GM21528 (cell line): ENCODE data around the gene KRT81.
A peak's percentile ranks its signal among the peaks of the same experiment; 100 is the strongest.

Experiments
- ATAC-seq: cut with Tn5 transposase; IDR thresholded peaks from one replicate; pipeline ENCODE4 v1.9.1; 2021; ENCODE audit warnings: mild to moderate bottlenecking, moderate library complexity; ENCODE audit not compliant: unreplicated experiment, low FRiP score

KRT81 gene

DNA sequence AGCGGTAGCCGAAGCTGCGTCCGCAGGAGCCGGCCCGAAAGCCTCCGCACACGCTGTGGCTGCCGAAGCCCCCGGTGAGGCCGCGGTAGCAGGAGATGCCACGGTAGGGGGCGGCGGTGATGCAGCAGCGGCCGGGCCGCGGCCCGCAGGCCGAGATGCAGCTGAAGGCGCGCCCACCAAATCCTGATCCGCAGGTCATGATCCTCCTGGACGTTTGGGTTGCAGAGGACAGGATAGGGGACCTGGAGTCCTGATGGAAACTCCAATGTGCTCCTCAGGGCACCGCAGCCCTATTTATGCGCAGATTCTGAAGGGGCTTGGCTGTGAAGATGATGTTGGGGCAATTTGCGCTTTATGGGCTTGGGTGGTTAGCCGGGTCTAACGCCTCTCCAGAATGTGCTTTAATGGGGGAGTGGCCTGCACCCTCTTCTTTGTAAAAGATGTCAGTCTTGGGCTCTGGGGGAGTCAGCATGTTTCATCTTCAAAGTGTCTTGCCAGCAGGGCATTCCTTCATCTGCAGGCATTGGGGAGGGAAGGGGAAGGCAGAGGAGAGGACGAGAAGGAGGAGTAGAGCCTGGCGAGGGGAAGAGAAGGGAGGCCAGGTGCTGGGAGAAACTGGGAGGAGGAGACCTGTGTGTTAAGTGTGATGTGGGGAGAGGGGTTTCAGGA is at the start of gene KRT81:
TSS of gene KRT81 (minus strand) at position 268 of the 669 bp plus-strand sequence. CDS start at position 199, 69 bp downstream.
- no peak for ATAC-seq

DNA sequence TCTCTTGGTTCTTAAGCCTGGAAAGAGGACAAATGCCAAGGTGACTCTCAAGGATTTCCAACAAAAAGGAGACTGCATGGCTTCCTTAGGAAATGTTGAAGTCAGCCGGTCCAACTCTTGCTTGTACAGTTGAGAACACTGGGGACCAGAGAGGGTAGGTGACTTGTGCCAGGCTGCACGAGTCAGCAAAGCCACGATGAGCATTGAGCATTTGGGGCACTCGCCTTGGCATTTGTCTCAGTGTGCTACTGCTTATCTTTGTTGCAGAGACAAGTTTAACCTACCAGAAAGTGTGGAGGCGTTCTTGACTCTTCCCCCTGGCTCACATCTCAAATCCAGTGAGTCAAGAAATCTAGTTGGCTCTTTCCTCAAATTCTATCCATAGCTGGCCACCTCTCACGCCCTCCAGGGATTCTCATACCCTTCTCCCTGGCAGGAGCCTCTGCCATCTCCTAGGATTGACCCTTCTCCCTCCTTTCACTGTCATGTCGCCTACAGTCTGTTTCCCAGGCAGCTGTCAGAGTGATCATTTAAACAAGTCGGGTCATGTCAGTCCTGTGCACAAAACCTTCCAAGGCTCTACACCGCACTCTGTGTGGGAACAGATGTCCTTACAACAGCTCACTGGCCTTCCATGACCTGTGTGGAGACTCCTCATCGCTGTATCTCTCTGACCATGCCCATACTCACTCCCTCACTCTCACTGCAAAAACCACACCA is 47.1 kb upstream of the KRT81 start:
- ATAC-seq, result no peak

DNA sequence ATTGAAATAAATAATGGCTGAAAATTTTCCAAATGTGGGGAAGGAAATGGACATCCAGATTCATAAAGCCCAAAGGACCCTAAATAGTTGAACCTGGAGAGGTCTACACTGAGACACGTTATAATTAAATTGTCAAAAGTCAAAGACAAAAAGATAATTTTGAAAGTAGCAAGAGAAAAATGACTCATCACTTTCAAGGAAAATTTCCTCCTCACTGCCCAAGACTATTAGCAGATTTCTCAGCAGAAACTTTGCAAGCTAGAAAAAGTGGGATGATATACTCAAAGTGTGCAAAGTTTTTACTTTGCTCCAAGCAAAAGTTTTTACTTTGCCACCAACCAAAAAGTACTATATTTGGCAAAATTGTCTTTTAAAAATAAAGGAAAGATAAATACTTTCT is 45.7 kb upstream of the KRT81 start:
- ATAC-seq, result no peak

DNA sequence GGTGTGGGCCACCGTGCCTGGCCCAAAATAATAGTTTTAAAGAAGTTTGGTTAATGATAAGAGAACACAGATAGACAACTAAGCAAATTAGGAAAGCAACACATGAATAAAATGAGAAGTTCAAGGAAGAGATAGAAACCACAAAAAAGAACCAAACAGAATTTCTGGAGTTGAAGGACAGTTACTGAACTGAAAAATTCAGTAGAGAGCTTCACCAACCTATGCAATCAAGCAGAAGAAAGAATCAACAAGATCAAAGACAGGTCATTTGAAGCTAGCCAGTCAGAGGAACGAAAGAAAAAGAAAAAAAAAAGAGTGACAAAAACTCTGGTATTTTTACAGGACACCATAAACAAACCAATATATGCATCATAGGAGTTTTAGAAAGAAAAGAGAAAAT is 45.3 kb upstream of the KRT81 start:
- no peak for ATAC-seq

DNA sequence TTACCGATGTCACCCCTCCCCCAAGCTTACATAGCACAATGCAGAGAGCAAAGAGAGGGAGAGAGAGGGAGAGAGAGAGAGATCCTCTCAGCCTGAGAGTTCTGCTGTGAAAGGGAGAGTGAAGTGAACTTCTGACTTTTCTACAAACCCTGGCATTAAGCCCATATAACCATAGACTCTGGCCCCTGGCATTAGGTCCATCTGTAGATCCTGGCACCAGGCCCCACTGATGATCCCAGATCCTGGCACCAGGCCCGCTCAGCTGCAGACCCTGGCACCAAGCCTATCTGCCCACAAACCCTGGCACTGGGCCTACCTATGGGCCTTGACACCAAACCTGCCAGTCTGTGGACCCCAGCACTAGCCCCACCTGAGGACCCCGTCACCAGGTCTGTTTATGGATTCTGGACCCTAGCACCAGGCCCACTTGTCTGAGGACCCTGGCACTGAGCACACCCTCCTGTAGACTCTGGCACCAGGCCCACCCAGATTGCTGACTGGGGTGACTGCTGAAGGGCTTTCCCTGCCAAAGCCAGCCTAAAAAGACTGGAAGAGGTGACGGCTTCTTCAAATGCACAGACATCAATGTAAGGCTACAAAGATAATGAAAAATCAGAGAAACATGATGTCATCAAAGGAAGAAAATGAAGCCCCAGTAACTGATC is 44.4 kb upstream of the KRT81 start:
- ATAC-seq, result no peak

DNA sequence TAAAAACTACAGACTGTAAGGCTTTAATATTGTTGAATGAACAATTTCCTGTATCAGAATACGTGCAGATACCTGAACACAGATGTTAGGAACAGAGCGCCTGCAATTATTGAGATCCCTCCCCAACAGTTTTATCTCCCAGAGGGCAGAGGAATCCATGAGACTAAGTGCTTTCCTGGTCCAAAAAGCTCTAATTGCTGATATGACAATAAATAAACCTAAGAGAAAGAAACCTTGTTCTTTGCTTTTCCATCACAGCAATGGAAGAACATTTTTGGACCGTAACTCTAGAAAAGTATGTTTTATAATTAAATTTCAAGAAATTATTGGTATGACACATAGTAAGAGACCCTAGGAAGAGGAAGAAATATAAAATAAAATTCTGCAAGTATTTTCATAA is 42.9 kb upstream of the KRT81 start:
- ATAC-seq, result no peak

DNA sequence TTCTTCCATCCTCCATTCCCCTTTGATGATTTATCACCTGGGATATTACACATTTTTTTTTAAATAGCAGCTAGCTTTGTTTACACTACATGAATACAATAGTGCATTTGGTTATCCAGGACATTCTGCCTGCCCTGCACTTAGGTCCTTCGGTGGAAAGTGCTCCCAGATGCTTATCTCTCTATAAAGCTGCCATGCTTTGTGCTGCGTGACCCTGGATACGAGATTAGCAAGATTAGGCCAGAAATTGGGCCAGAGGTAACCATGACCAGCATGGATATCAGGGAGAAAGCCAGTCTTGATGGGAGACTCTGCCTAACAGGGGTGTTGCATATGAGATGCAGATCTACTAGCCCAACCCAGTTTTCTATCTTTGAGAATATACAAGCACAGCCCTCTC is 42.0 kb upstream of the KRT81 start:
- ATAC-seq, result no peak

DNA sequence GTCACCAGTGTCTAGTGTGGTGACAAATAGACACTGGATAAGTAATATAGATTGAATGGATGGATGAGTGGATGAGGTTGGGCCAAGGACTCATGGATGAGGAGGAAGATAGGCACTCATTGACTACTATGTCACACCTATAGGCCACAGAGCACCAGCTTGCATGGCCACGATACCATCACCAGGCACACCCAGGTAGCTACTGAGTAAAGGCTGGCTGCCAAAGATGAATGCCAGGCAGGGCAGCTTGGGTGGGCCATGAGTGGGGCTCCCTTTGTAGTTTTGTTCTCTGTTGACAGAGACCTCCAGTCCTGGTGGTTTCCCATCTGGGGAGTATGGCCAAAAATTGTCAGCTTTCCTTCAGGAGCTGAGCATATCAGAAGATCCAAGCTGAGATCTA is 41.0 kb upstream of the KRT81 start:
- no peak for ATAC-seq

DNA sequence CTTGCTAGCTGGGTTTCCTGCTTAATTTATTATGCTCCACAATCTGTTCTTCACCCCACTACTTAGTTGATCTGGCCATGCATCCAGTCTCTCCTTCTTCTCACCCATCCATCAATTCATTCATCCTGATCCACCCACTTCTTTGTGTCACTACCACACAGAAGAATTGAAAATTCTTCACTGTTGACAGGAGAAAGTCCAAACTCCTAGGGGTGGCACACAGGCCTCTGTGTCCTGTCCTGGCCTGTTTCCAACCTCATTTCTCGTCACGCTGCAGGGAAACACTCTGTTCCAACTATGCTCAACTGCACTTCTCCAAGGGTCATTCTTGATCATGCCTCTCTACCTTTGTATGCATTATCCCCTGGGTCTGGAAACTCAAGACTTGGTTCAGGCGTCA is 40.5 kb upstream of the KRT81 start:
- ATAC-seq, result no peak

DNA sequence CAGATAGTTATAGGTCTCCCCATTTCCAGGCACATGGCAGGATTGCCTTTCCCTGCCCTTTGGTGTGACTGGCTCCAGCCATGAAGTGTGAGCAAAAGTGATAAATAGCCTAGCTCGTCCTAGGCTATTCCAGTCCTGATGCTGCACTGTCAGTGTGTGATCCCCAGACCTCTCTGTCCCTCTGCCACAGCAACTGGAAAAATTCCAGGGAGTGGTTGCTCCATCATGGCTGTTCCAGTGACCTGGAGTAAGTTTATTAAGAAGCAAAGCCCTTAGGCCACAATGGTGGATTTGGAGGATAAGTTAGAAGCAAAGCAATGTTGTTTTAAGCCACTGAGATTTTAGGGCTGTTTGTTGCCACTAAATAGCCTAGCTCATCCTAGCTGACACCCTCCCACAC is 39.7 kb upstream of the KRT81 start:
- no peak for ATAC-seq

DNA sequence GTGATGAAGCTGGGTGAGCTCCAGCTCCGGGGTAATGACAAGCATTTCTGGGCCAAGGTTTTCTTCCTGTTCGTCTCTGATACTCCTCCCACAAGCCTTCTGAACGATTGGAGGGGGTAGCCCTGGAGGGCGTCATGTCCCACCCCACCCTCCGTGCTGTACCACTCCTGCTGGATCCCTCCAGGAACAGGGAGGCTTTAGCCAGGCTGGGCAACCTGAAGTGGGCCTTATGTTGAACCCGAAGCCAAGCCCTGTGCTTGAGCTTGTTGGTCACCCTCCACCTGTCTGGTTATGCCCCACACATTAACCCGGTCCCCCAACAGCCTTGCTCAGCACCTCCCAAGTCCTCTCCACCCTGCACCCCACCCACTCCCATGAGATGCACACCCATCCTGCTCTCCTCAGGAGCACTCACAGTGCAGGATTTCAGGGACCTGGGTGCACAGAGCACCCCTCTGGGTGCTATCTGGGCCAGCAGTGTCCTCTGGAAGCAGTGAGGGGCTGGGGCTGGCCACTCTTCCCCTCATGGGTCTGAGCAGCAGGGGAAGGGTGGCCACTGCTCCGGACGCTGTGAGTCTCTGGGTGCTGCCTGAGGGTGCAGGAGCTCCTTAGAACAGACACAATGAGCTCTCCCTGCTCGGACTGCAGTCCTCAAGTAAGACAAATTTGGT is 36.6 kb upstream of the KRT81 start:
- ATAC-seq, result no peak

DNA sequence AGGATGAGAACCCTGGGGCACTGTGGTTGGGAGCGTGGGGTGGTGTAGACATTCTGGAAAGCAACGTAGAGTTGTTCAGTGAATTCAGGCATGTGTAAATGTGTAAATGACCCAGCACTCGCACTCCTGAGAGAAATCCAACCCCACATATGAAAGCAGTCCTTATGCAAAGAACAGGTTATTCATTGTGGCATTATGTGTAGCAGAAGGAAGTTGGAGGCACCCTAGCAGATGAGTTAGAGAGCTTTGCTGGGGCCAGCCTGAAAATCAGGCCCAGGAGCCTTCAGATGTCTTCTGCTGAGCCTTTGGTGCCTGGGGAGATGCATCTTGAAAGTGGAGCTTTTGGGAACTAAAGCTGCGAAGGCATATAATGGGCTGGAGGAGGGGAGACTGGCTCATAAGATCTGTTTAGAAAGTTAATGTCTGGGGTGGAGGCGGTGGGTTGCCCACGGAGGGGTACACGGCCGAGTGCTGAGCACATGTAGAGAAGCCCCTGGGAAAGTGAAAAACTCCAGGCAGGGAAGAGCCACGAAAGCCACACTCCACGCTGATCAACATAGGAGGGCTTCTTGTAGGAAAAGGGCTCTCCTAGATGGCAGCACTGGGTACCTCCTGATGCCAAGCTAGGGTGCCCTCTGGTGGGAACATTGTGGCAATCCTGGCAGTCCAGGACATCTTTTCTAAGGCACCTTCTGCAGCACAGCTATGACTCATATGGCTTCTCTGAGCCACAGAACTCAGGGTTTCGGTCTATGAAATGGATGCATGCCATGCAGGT is 35.9 kb upstream of the KRT81 start:
- peak; percentile 91 for ATAC-seq

DNA sequence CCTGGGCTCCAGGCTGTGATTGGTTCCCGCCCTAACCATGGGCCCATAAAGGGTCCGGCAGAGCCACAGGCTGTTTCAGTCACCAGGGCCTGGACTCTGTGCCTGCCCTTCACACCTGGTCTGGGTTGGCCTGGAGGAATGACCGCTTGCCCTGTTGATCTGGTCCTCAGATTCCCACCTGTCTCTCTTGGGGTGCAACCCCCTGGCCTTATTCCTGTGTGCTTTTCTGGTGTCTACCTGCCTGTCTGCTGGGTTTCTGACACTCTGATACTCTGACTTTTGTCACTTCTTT is 32.8 kb upstream of the KRT81 start:
- no peak for ATAC-seq

DNA sequence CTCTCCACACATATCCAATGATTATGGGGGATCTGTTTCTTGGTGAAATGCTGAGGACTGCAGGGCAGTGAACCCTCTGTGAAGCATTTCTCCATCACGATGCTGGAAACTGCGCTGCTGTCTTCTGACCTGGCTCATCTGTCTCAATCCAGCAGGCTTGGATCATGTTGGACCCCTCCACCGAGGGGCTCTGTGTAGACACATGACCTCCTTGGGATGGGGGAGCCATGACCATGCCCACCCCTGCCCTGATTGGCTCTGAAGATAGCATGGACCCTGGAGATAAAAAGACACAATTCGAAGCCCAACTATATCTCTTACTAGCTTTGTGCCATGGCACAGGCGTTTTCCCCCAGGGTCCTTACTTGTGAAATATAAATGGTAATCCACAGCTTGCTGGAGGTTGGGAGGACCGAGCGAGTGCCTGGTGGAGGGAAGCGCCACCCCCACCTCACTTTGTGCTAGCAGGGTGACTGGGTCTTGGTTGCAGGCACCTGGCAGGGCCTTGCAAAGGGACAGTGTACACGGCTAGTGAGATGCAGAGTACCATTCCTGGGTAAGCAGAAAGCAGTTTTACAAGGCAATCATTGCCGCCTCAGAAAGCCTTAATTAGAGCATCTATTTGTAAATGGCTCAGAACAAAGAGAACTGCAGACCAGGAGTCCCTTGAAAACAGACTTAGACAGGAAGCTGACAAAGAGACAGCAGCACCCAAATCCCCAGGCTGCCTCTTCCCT is 32.2 kb upstream of the KRT81 start:
- ATAC-seq, result no peak

DNA sequence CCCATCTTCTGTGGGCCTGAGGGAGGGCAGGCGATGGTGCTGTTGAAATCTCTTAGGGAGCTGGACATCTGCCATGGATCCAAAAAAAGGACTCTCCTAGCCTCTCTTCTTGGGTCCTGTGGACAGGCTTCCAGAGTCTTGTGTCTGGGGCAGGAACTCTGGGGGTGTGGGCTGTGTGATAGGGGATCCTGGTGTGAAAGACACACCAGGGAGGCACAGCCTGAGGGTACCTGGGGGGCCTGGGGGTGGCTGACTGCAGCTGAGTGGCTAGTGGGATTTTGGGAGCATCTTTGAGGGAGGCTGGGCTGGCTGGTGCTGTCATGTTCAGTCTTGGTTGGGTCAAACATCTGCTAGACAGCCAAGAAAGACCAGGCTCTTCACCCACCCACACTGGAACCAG is 31.7 kb upstream of the KRT81 start:
- ATAC-seq, result no peak

DNA sequence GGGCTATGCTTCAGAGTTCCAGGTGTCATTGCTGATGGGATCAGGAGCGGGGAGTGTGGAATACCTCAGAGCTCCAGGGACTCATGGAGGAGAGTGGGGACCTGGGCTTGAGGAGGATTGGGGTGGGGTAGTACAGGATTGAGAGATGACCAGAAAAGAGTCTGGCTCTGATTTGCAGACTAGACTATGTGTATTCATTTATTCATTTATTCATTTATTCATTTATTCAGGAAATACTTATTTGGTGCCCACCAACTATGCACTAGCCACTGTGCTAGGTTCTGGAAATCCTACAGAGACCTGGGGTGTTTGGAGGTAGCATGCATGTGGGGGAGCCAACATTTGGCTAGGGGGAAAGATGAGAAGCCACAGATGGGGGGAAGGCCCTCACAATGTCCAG is 30.7 kb upstream of the KRT81 start:
- ATAC-seq, result no peak

DNA sequence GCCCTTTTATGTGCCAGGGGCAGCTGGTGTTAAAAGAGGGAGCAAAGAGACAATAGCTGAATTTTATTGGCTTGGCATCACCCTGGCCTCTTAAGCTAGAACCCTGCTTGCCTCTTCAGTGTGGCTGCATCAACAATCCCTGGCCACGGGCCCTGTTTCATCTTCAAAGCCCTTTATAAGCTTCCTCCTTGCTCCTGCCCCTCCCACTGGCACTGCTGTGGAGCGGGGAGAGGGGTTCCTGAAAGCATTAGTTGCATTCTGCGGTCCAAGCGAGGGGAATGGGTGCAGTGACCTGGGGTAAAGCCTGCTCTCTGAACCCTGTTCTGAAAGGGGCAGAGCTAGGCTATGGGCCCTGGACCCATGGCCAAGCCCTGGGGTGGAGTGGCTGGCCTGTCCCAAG is 30.1 kb upstream of the KRT81 start:
- no peak for ATAC-seq

DNA sequence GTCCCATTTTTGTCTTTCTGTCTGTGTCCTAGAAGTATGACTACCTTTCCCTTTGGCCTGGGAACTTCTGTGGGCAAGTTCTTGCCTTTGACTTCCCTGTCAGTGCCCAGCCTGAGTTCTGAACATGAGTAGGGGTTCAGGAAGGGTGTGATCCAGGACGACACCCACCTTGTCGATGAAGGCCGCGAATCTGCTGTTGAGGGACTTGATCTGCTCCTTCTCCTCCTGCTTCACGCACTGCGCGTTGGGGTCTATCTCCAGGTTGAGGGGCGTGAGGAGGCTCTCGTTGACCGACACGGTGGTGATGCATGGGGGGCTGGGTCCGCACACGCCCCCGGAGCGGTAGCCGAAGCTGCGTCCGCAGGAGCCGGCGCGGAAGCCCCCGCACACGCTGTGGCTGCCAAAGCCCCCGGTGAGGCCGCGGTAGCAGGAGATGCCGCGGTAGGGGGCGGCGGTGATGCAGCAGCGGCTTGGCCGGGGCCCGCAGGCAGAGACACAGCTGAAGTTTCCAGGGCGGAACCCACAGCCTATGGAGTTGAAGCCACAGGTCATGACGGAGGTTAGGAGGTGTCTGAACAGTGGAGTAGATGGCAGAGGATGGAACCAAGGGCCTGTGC is 29.6 kb upstream of the KRT81 start, which contains the start of gene KRT83:
TSS of gene KRT83 (minus strand) at position 615 of the 617 bp plus-strand sequence. CDS start at position 552, 63 bp downstream.
- ATAC-seq, result no peak

DNA sequence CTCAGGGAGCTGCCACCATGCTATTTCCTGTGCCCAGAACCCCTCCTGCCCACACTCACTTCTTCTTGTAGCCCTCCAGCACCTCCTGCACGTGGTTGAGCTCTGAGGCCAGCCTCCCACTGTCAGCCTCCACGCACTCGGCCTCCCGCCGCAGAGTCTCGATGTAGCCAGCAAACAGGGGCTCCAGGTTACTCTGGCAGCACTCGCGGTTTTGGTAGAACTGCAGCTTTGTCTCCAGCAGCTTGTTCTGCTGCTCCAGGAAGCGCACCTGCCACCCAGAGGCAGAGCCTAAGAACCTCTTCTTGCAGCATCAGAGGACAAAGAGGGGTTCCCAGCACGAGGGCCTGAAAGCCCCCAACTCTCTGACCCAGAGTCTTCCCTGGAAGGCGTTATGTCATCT is 27.8 kb upstream of the KRT81 start:
- ATAC-seq, result no peak
